PC-3 (cell line): ENCODE results near the gene ASTN2. TPM values are rescaled to one million over a fixed set of nuclear protein-coding genes. Genes with fewer than 3 reads are reported as not detected.

Experiments used
- ATAC-seq: fragments of 200-7000 bp; cut with Tn5 transposase; 2 replicates; pipeline ENCODE4 v1.9.1; 2020; ENCODE audit warnings: mild to moderate bottlenecking, moderate library complexity
- BruUV-seq: library from RNA; stranded (reverse); fragments of 400-500 nt; replicated peaks from 2 replicates; lab custom pipeline; 2021; lab: Mats Ljungman, UMichigan
- CTCF ChIA-PET: fragments of 300-600 bp; sonication (Branson Sonifier 250); formaldehyde crosslinking; loops from one replicate; lab custom pipeline; 2022; ENCODE audit warnings: antibody characterized with exemption; lab: Charles Lee
- POLR2A ChIA-PET: fragments of 300-600 bp; sonication (Branson Sonifier 250); formaldehyde crosslinking; loops from one replicate; lab custom pipeline; 2022; ENCODE audit warnings: antibody characterized with exemption; ENCODE audit not compliant: unreplicated experiment; lab: Charles Lee
- DNase-seq: peaks from one replicate; pipeline ENCODE4 v3.0.0-alpha.2; 2015
- H2AFZ ChIP-seq: fragments of 300-600 bp; sonication (generic); 2 replicates; pipeline ENCODE4 v1.6.0; 2016; ENCODE audit warnings: antibody characterized with exemption, low read length
- H3F3A ChIP-seq: fragments of 300-600 bp; sonication (generic); one replicate; pipeline ENCODE4 v1.6.0; 2017; ENCODE audit warnings: antibody characterized with exemption, low read length, control low read depth, mild to moderate bottlenecking; ENCODE audit not compliant: unreplicated experiment
- H3K27ac ChIP-seq: fragments of 300-600 bp; sonication (generic); 2 replicates; pipeline ENCODE4 v1.5.1; 2016; ENCODE audit warnings: mild to moderate bottlenecking, low read length
- H3K27me3 ChIP-seq: fragments of 300-600 bp; sonication (generic); 2 replicates; pipeline ENCODE4 v1.6.1; 2016; ENCODE audit warnings: low read length, mixed read lengths
- H3K36me3 ChIP-seq: fragments of 300-600 bp; sonication (generic); 2 replicates; pipeline ENCODE4 v1.6.1; 2016; ENCODE audit warnings: low read depth, mixed run types, low read length, mixed read lengths
- H3K4me1 ChIP-seq: fragments of 300-600 bp; sonication (generic); 2 replicates; pipeline ENCODE4 v1.5.1; 2016; ENCODE audit warnings: low read length; ENCODE audit not compliant: insufficient read depth
- H3K4me2 ChIP-seq: fragments of 300-600 bp; sonication (generic); 2 replicates; pipeline ENCODE4 v1.6.0; 2016; ENCODE audit warnings: low read length
- H3K4me3 ChIP-seq: fragments of 300-600 bp; sonication (generic); 2 replicates; pipeline ENCODE4 v1.5.1; 2016; ENCODE audit warnings: mild to moderate bottlenecking, low read length, mixed read lengths
- H3K79me2 ChIP-seq: fragments of 300-600 bp; sonication (generic); 2 replicates; pipeline ENCODE4 v1.6.1; 2017; ENCODE audit warnings: low read length, mixed read lengths
- H3K9ac ChIP-seq: fragments of 300-600 bp; sonication (generic); 2 replicates; pipeline ENCODE4 v1.6.0; 2016; ENCODE audit warnings: mild to moderate bottlenecking, low read length
- H3K9me2 ChIP-seq: fragments of 300-600 bp; sonication (generic); replicated peaks from 2 replicates; pipeline ENCODE4 v1.6.1; 2016; ENCODE audit warnings: mixed run types, low read length, mixed read lengths
- H3K9me3 ChIP-seq: fragments of 300-600 bp; sonication (generic); 2 replicates; pipeline ENCODE4 v1.6.1; 2016; ENCODE audit warnings: low read length, mixed read lengths
- H4K20me1 ChIP-seq: fragments of 300-600 bp; sonication (generic); 2 replicates; pipeline ENCODE4 v1.6.1; 2016; ENCODE audit warnings: low read length, mixed read lengths
- EZH2 ChIP-seq: fragments of 300-600 bp; sonication (generic); IDR thresholded peaks from one replicate; pipeline ENCODE4 v1.6.1; 2017; ENCODE audit warnings: antibody characterized with exemption, mild to moderate bottlenecking, low read length; ENCODE audit not compliant: unreplicated experiment
- EZH2phosphoT487 ChIP-seq: fragments of 300-600 bp; sonication (generic); IDR thresholded peaks from 2 replicates; pipeline ENCODE4 v1.6.1; 2018; ENCODE audit warnings: mild to moderate bottlenecking, antibody characterized with exemption, low read length, borderline replicate concordance
- intact Hi-C: fragments of 100-400 bp; cut with micrococcal nuclease; formaldehyde crosslinking; loops from 2 replicates; pipeline ENCODE4 v1.9.0; 2023
- total RNA-seq: library from RNA; depleted of rRNA; stranded (reverse); fragments of >200 nt; gene quantifications from 2 replicates; pipeline ENCODE4 v1.2.3, GENCODE V29; 2014
- TF ChIP-seq, protein P1 (sequence below): fragments of 300-600 bp; sonication (generic); conservative IDR thresholded peaks from 2 replicates; pipeline ENCODE4 v1.5.1; 2017; ENCODE audit warnings: antibody characterized with exemption, low read depth, mild to moderate bottlenecking, low read length

The ASTN2 gene
- total RNA-seq, 1 experiment from 2014 or later: 3.5 TPM

DNA sequence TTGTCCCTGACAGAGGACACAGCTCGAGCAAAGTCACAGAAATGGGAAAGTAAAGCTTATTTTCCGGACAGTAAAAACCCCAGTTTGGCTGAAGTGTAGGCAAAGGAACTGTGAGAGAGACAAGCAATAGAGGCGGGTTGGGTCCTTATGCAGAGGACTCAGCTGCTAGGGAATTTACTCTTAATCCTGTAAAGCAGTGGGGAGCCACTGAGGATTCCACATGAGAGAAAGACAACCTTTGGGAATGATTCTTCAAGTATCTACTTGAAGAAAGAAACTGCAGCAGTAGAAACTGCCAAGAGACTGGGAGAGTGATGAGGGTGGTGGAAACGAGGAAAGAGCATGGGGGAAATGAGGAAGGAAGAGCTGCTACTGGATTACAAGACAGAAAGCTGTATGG, 20.2 kb downstream of the ASTN2 start:
- H3K9me3 ChIP-seq: no peaks in the 10 kb centered on the region
- H3K4me2 ChIP-seq: no peak overlapping the region
- TF ChIP-seq, protein P1, sequence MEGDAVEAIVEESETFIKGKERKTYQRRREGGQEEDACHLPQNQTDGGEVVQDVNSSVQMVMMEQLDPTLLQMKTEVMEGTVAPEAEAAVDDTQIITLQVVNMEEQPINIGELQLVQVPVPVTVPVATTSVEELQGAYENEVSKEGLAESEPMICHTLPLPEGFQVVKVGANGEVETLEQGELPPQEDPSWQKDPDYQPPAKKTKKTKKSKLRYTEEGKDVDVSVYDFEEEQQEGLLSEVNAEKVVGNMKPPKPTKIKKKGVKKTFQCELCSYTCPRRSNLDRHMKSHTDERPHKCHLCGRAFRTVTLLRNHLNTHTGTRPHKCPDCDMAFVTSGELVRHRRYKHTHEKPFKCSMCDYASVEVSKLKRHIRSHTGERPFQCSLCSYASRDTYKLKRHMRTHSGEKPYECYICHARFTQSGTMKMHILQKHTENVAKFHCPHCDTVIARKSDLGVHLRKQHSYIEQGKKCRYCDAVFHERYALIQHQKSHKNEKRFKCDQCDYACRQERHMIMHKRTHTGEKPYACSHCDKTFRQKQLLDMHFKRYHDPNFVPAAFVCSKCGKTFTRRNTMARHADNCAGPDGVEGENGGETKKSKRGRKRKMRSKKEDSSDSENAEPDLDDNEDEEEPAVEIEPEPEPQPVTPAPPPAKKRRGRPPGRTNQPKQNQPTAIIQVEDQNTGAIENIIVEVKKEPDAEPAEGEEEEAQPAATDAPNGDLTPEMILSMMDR: no peak
- TF ChIP-seq EZH2phosphoT487: no peak
- no peaks in the 10 kb centered on the region for H3K36me3 ChIP-seq
- ATAC-seq: no peak
- no peaks in the 10 kb centered on the region for H3K27me3 ChIP-seq
- DNase-seq: no peak
- no peaks in the 10 kb centered on the region for H4K20me1 ChIP-seq
- H3K27ac ChIP-seq: no peak overlapping the region
- H3K9ac ChIP-seq: no peak overlapping the region
- no peak overlapping the region for H3K4me3 ChIP-seq
- no peaks in the 10 kb centered on the region for H3F3A ChIP-seq
- H3K79me2 ChIP-seq: no peaks in the 10 kb centered on the region
- POLR2A ChIA-PET: no interaction called here
- no peaks in the 10 kb centered on the region for H3K9me2 ChIP-seq
- H3K4me1 ChIP-seq: no peaks in the 10 kb centered on the region
- CTCF ChIA-PET: no interaction called here
- no peak overlapping the region for H2AFZ ChIP-seq
- no TSS peak for BruUV-seq
- intact Hi-C loops: no loop called here

DNA sequence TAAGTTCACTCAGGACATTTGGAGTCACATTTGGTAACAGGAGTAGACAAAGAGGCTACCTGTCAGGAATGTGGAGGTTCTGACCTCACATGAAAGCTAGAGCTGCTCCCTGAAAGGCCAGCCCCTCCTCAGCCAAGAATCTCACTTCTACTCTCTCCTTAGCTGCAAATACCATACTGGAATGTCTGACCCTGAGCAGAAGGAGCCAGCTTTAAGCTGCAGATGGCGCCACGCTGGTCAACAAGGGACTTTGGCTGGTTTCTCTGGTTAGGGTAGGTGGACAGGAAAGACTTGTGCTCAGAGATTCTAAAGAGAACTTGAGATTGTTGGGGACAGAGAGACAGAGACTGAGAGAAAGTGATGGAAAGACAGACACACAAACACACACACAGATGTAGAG, 21.9 kb downstream of the ASTN2 start:
- no peak overlapping the region for H3K9ac ChIP-seq
- H3K9me2 ChIP-seq: no peaks in the 10 kb centered on the region
- ChIA-PET CTCF (no interaction called here), POLR2A (no interaction called here)
- intact Hi-C loops: no loop called here
- no peak overlapping the region for H3K27ac ChIP-seq
- H3K4me1 ChIP-seq: no peaks in the 10 kb centered on the region
- no peaks in the 10 kb centered on the region for H3K36me3 ChIP-seq
- H2AFZ ChIP-seq: no peak overlapping the region
- H3K4me3 ChIP-seq: no peak overlapping the region
- no peak overlapping the region for H3K4me2 ChIP-seq
- H3F3A ChIP-seq: no peaks in the 10 kb centered on the region
- ATAC-seq (no peak), DNase-seq (no peak)
- no peaks in the 10 kb centered on the region for H4K20me1 ChIP-seq
- H3K79me2 ChIP-seq: no peaks in the 10 kb centered on the region
- BruUV-seq: no TSS peak
- H3K27me3 ChIP-seq: no peaks in the 10 kb centered on the region
- TF ChIP-seq EZH2 (no peak), EZH2phosphoT487 (no peak)
- TF ChIP-seq, protein P1: no peak
- no peaks in the 10 kb centered on the region for H3K9me3 ChIP-seq

DNA sequence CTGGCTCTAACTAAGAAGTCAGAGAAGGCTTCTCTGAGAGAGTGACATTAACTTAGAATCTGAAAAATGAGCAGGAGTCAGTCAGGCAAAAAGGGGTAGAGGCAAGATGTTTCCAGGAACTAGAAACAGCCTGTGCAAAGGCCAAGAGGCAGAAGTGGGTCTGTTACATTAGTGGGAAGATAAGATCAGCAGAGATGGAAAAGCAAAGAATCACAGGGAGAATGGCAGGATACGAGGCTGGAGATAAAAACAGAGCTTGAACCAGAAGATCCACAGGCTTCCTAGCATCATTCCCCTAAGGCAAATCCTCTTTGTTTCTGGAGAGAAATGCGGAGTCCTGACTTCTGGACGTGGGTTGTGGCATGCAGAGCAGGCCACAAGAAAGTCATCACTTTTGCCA, 27.4 kb downstream of the ASTN2 start:
- no TSS peak for BruUV-seq
- Histone ChIP-seq H3K27me3 (no peaks in the 10 kb centered on the region), H3K4me2 (no peak overlapping the region), H3K4me1 (no peaks in the 10 kb centered on the region), H3K9me2 (no peaks in the 10 kb centered on the region), H3K9ac (no peak overlapping the region), H3K9me3 (no peaks in the 10 kb centered on the region), H4K20me1 (no peaks in the 10 kb centered on the region), H2AFZ (no peak overlapping the region), H3K4me3 (no peak overlapping the region), H3K36me3 (no peaks in the 10 kb centered on the region), H3F3A (no peaks in the 10 kb centered on the region), H3K79me2 (no peaks in the 10 kb centered on the region), H3K27ac (no peak overlapping the region)
- intact Hi-C loops: no loop called here
- ATAC-seq (no peak), DNase-seq (no peak)
- ChIA-PET POLR2A (no interaction called here), CTCF (no interaction called here)
- TF ChIP-seq EZH2 (no peak), EZH2phosphoT487 (no peak)
- TF ChIP-seq, protein P1: no peak
